ENCODE results near the gene RPS27. TPM values are rescaled to one million over a fixed set of nuclear protein-coding genes. Genes with fewer than 3 reads are reported as not detected.
A peak's percentile ranks its signal among the peaks of the same experiment; 100 is the strongest.
"Not testable (repeated sequence)": the region's sequence is repeated elsewhere in the genome, so short reads cannot be mapped to it uniquely, and the experiment has no call there.

Gene RPS27
- total and polyA plus RNA-seq, 10 of the 15 experiments (the other 5 are each of a cell fraction or from before 2014, with no cell fraction given), result 2,708 to 14,234 (median 8,874) TPM

DNA sequence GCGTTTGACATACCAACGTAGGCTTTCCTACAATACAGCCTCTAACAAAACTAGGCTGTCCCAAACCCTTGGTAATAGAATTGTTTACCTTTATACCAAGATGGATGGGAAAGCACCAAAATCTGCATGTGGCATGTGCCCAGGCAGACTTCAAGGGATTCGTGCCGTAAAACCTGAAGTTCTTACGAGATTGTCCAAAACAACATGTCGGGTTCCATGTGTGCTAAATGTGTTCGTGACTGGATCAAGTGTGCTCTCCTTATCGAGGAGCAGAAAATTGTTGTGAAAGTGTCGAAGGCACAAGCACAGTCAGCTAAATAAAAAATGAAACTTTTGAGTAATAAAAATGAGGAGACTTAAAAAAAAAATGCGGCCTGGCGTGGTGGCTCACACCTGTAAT lies 5.1 kb downstream of the RPS27 start:
- Histone ChIP-seq H3K4me3 (no peak overlapping the region), H3K27ac (ENCODE audit: control insufficient read depth, insufficient read depth) (no peak overlapping the region), H3K4me1 (ENCODE audit: control insufficient read depth, insufficient read depth, low read length) (peaks cover 9% of the 10 kb centered on the region; the same call in 1 of the 2 replicates), H4K20me1 (ENCODE audit: control insufficient read depth, insufficient read depth) (no peaks in the 10 kb centered on the region), H3K27me3 (replicated peaks in 1 of 2; ENCODE audit: control insufficient read depth in 2 of 2, insufficient read depth in 2 of 2, low read length in 1 of 2) (no peaks in the 10 kb centered on the region), H3K36me3 (ENCODE audit: control insufficient read depth in 2 of 2, insufficient read depth in 2 of 2, low read length in 1 of 2) (peaks cover 0 to 16% of the 10 kb centered on the region in 2 experiments; a peak in 3 of 4 replicates), H3K9me3 (replicated peaks; ENCODE audit: control insufficient read depth, insufficient read depth, low read length) (no peaks in the 10 kb centered on the region), H2AFZ (ENCODE audit: control insufficient read depth, low read depth, low read length) (no peak overlapping the region), H3K79me2 (ENCODE audit: control insufficient read depth, insufficient read depth, low read length) (peaks cover 23% of the 10 kb centered on the region), H3K9ac (ENCODE audit: control insufficient read depth, insufficient read depth, low read length) (no peak overlapping the region), H3K4me2 (ENCODE audit: control insufficient read depth, insufficient read depth) (no peak overlapping the region)
- no peak for FAIRE-seq
- ChIA-PET CTCF (interaction anchor here (0.6 to 1.1 kb wide), 4 partner anchors 9 to 1462 kb away, joined by 3 read pairs; partner anchors contain the start of gene JTB), RAD21 (ENCODE audit: unreplicated experiment) (no interaction called here), SMC1A (ENCODE audit: uncharacterized antibody, unreplicated experiment) (interaction anchor here (1.4 to 1.5 kb wide), 2 partner anchors 9 to 182 kb away, joined by 3 to 4 read pairs; partner anchors contain the start of gene RAB13), POLR2A (no interaction called here)
- 99% methylated on average over 11 of the region's 11 CpGs for WGBS (ENCODE audit: insufficient coverage, insufficient replicate concordance, low lambda C conversion rate, missing lambda C conversion rate)
- TF ChIP-seq POLR2A (IDR thresholded peaks at IDR 0.05; ENCODE audit: low read depth, low read length), result 0 out of 2 replicates have a peak, but pooled peaks have one; percentile 32
- no peak for TF ChIP-seq NR2C2 (IDR thresholded peaks at IDR 0.05; ENCODE audit: borderline replicate concordance, control insufficient read depth, insufficient read length, low read depth)
- in situ Hi-C loops (cut with MboI) (loop anchor here (10.0 kb wide), 1 partner anchor 491 kb away; no protein-coding TSS in a partner anchor), intact Hi-C loops (cut with micrococcal nuclease; ENCODE audit: unreplicated experiment) (no loop called here)
- no TSS peak for BruUV-seq (replicated peaks)
- DNase-seq (ENCODE audit: low read depth, low spot score), result no peak
- no peak for ATAC-seq

- H3K27me3 ChIP-seq (replicated peaks in 1 of 2; ENCODE audit: control insufficient read depth in 2 of 2, insufficient read depth in 2 of 2, low read length in 1 of 2); POLR2A ChIA-PET; H3K4me1 ChIP-seq (ENCODE audit: control insufficient read depth, insufficient read depth, low read length); BruUV-seq (replicated peaks); SMC1A ChIA-PET (ENCODE audit: uncharacterized antibody, unreplicated experiment); H4K20me1 ChIP-seq (ENCODE audit: control insufficient read depth, insufficient read depth); H3K9ac ChIP-seq (ENCODE audit: control insufficient read depth, insufficient read depth, low read length); FAIRE-seq; CTCF ChIA-PET; ATAC-seq; H2AFZ ChIP-seq (ENCODE audit: control insufficient read depth, low read depth, low read length); H3K27ac ChIP-seq (ENCODE audit: control insufficient read depth, insufficient read depth); RAD21 ChIA-PET (ENCODE audit: unreplicated experiment); intact Hi-C loops (cut with micrococcal nuclease; ENCODE audit: unreplicated experiment); H3K4me2 ChIP-seq (ENCODE audit: control insufficient read depth, insufficient read depth); H3K4me3 ChIP-seq; H3K9me3 ChIP-seq (replicated peaks; ENCODE audit: control insufficient read depth, insufficient read depth, low read length); DNase-seq (ENCODE audit: low read depth, low spot score): not testable (repeated sequence)
- 89% methylated on average over 10 of the region's 10 CpGs for WGBS (ENCODE audit: insufficient coverage, insufficient replicate concordance, low lambda C conversion rate, missing lambda C conversion rate)
- H3K79me2 ChIP-seq (ENCODE audit: control insufficient read depth, insufficient read depth, low read length), result peaks cover 11% of the 10 kb centered on the region
- in situ Hi-C loops (cut with MboI), result loop anchor here (10.0 kb wide), 1 partner anchor 492 kb away; no protein-coding TSS in a partner anchor
- H3K36me3 ChIP-seq (ENCODE audit: control insufficient read depth in 2 of 2, insufficient read depth in 2 of 2, low read length in 1 of 2), result peaks cover 0 to 14% of the 10 kb centered on the region in 2 experiments; a peak in 3 of 4 replicates
Observed at GRCh38 chr1:153996882-153997281, 6.3 kb downstream of the RPS27 start.
